ENCODE results near the gene SHISA5. TPM values are rescaled to one million over a fixed set of nuclear protein-coding genes. Genes with fewer than 3 reads are reported as not detected.
A peak's percentile ranks its signal among the peaks of the same experiment; 100 is the strongest.

The SHISA5 gene
- total and polyA plus RNA-seq, 2 of the 8 experiments (the other 6 are each of a cell fraction or from before 2014, with no cell fraction given) = 196 to 315 TPM

GRCh38 chr3:48435774-48436476 lies 68.0 kb downstream of the SHISA5 start:
- Histone ChIP-seq H2BK15ac (ENCODE audit: low read length) (no peak overlapping the region), H2BK120ac (replicated peaks; ENCODE audit: low read depth, low read length) (no peak overlapping the region), H3K56ac (replicated peaks; ENCODE audit: insufficient read length, low read depth, low read length) (no peak overlapping the region), H2AFZ (ENCODE audit: low read length) (no peak overlapping the region), H4K91ac (replicated peaks; ENCODE audit: insufficient read length, low read length) (no peak overlapping the region), H4K5ac (ENCODE audit: insufficient read length, low read depth, low read length) (no peak overlapping the region), H3K4me3 (ENCODE audit: extremely low read depth in 1 of 4, insufficient read depth in 2 of 4, low read depth in 3 of 4, low read length in 4 of 4) (no peak overlapping the region), H3K79me2 (ENCODE audit: control insufficient read depth in 1 of 2, insufficient read depth in 2 of 2, low read length in 2 of 2) (peaks cover 5 to 36% of the 10 kb centered on the region in 2 experiments; a peak in 3 of 4 replicates), H2BK5ac (ENCODE audit: low read depth, low read length) (no peak overlapping the region), H3K27me3 (replicated peaks in 1 of 4; ENCODE audit: control insufficient read depth in 3 of 4, extremely low read depth in 1 of 4, insufficient read depth in 3 of 4, low read length in 3 of 4) (no peaks in the 10 kb centered on the region), H3K4me2 (ENCODE audit: insufficient read depth in 1 of 2, low read depth in 2 of 2, low read length in 2 of 2) (0 out of 4 replicates have a peak overlapping the region, but pooled peaks of 1 of the 2 experiments have one; percentile 12), H3K27ac (ENCODE audit: low read depth, low read length) (no peak overlapping the region), H3K9ac (replicated peaks in 1 of 4; ENCODE audit: extremely low read depth in 1 of 4, low read depth in 3 of 4, low read length in 3 of 4) (no peak overlapping the region), H3K4ac (replicated peaks; ENCODE audit: insufficient read length, low read depth, low read length) (peak overlapping the region; percentile 0), H2AK5ac (ENCODE audit: low read depth, low read length) (no peak overlapping the region), H3K14ac (ENCODE audit: insufficient read length) (no peak overlapping the region), H2BK12ac (ENCODE audit: low read depth, low read length) (no peak overlapping the region), H3K23ac (ENCODE audit: insufficient read length) (no peak overlapping the region), H3K4me1 (replicated peaks in 1 of 4; ENCODE audit: control insufficient read depth in 3 of 4, insufficient read depth in 4 of 4, low read length in 3 of 4) (peaks cover 0 to 8% (median 4%) of the 10 kb centered on the region in 4 experiments; a peak in 4 of 7 replicates), H4K8ac (ENCODE audit: extremely low read depth, insufficient read depth, low read length) (no peak overlapping the region), H4K20me1 (replicated peaks in 1 of 2; ENCODE audit: control insufficient read depth in 1 of 2, insufficient read depth in 2 of 2, low read length in 2 of 2) (peaks cover 0 to 4% of the 10 kb centered on the region in 2 experiments), H2BK20ac (ENCODE audit: low read length) (no peak overlapping the region), H3K36me3 (ENCODE audit: control insufficient read depth in 2 of 4, insufficient read depth in 4 of 4, low read length in 3 of 4) (peaks cover 4 to 26% (median 12%) of the 10 kb centered on the region in 4 experiments; a peak in 6 of 8 replicates), H3K23me2 (ENCODE audit: low read depth, low read length) (peaks cover 3% of the 10 kb centered on the region; the same call in 1 of the 2 replicates), H3K9me3 (ENCODE audit: insufficient read depth in 2 of 2, low read depth in 1 of 2, low read length in 1 of 2) (no peaks in the 10 kb centered on the region), H3K79me1 (ENCODE audit: low read depth, low read length) (peaks cover 3% of the 10 kb centered on the region; the same call in 1 of the 2 replicates), H3K18ac (ENCODE audit: extremely low read depth, low read length) (no peak overlapping the region)
- ChIA-PET CTCF (ENCODE audit: partially characterized antibody) (interaction anchor here (0.5 to 7.7 kb wide), 98 partner anchors 9 to 958 kb away, joined by 3 to 220 read pairs (median 5); partner anchors contain the start of genes ATRIP and SLC26A6), POLR2A (ENCODE audit: partially characterized antibody) (interaction anchor here (0.6 to 31.5 kb wide), 26 partner anchors 7 to 248 kb away, joined by 3 to 650 read pairs (median 4); partner anchors contain the start of genes ATRIP, CCDC51, CDC25A and CELSR3)
- WGBS, 2 experiments (ENCODE audit: extremely low coverage in 1 of 2, insufficient coverage in 1 of 2, insufficient read length in 1 of 2, insufficient replicate concordance in 2 of 2, low coverage in 1 of 2, low lambda C conversion rate in 2 of 2, missing lambda C conversion rate in 1 of 2) = 54% methylated on average over 7 of the region's 7 CpGs; no CpG with 5 or more reads in 1 of the 2 experiments
- DNase-seq (ENCODE audit: low read depth in 1 of 2, low spot score in 2 of 2) (peak; percentile 84 to 93), FAIRE-seq (peak; percentile 91)
- TF ChIP-seq SIN3A (conservative IDR thresholded peaks at IDR 0.05 in 1 of 2, IDR thresholded peaks at IDR 0.05 in 1 of 2; ENCODE audit: low read depth in 1 of 2, low read length in 2 of 2) = peak; percentile 55 to 67; a peak in 1 of 4 replicates
- no peak for TF ChIP-seq SUZ12 (IDR thresholded peaks at IDR 0.05; ENCODE audit: low read length)
- no peak for TF ChIP-seq TAF1 (IDR thresholded peaks at IDR 0.05; ENCODE audit: low read depth, low read length)
- no peak for TF ChIP-seq EGR1 (IDR thresholded peaks at IDR 0.05; ENCODE audit: borderline replicate concordance, low read depth, low read length)
- peak in 1 of 2 experiments; percentile 18; a peak in 1 of 3 replicates for TF ChIP-seq EP300 (IDR thresholded peaks at IDR 0.05; ENCODE audit: borderline replicate concordance in 1 of 2, low read depth in 2 of 2, low read length in 2 of 2)
- TF ChIP-seq CEBPB (IDR thresholded peaks at IDR 0.05; ENCODE audit: low read depth, low read length) = no peak
- TF ChIP-seq, protein P1, sequence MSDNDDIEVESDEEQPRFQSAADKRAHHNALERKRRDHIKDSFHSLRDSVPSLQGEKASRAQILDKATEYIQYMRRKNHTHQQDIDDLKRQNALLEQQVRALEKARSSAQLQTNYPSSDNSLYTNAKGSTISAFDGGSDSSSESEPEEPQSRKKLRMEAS (IDR thresholded peaks at IDR 0.05) = peak; percentile 69
- peak; percentile 48; the same call in 1 of the 2 replicates for TF ChIP-seq JUND (IDR thresholded peaks at IDR 0.05; ENCODE audit: low read length)
- TF ChIP-seq YY1 (IDR thresholded peaks at IDR 0.05; ENCODE audit: low read depth, low read length) = peak; percentile 62; the same call in 1 of the 2 replicates
- TF ChIP-seq TCF12 (IDR thresholded peaks at IDR 0.05; ENCODE audit: low read depth, low read length) = no peak
- no peak for TF ChIP-seq CHD1 (IDR thresholded peaks at IDR 0.05; ENCODE audit: low read depth, low read length)

Data from H1 (cell line).